ENCODE measurements around the gene VASP.

- TF ChIP-seq, protein P1, sequence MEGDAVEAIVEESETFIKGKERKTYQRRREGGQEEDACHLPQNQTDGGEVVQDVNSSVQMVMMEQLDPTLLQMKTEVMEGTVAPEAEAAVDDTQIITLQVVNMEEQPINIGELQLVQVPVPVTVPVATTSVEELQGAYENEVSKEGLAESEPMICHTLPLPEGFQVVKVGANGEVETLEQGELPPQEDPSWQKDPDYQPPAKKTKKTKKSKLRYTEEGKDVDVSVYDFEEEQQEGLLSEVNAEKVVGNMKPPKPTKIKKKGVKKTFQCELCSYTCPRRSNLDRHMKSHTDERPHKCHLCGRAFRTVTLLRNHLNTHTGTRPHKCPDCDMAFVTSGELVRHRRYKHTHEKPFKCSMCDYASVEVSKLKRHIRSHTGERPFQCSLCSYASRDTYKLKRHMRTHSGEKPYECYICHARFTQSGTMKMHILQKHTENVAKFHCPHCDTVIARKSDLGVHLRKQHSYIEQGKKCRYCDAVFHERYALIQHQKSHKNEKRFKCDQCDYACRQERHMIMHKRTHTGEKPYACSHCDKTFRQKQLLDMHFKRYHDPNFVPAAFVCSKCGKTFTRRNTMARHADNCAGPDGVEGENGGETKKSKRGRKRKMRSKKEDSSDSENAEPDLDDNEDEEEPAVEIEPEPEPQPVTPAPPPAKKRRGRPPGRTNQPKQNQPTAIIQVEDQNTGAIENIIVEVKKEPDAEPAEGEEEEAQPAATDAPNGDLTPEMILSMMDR (IDR thresholded peaks at IDR 0.05; ENCODE audit: low read depth, low read length) = no peak
- no peak for TF ChIP-seq EZH2phosphoT487 (IDR thresholded peaks at IDR 0.05; ENCODE audit: low read depth)
These were observed 5.6 kb upstream of the VASP start for GRCh38 chr19:45501730-45502014.

All from OCI-LY3 (cell line).